Measurements from ENCODE around the gene OR52H1.
"Not testable (repeated sequence)": the region's sequence is repeated elsewhere in the genome, so short reads cannot be mapped to it uniquely, and the experiment has no call there.

The OR52H1 gene

GRCh38 chr11:5548440-5548839, at the start of gene OR52H1:
Gene OR52H1 (minus strand): TSS chr11:5548540. CDS start chr11:5545505, 3,035 bp downstream.
- Histone ChIP-seq H3K9me3 (no peaks in the 10 kb centered on the region), H3K4me1 (no peaks in the 10 kb centered on the region), H3K4me3 (no peak within 1 kb of the TSS), H3K36me3 (replicated peaks) (no peaks in the 10 kb centered on the region), H3K27me3 (ENCODE audit: low read depth) (no peaks in the 10 kb centered on the region)
- no peak for DNase-seq (ENCODE audit: low spot score in 2 of 2)
- in situ Hi-C loops (cut with MboI; ENCODE audit: low sequenced_read_pairs), result no loop called here

GRCh38 chr11:5597953-5598352, 49.6 kb upstream of the OR52H1 start:
- Histone ChIP-seq H3K4me3 (peak overlapping the region; percentile 50), H3K36me3 (replicated peaks) (no peaks in the 10 kb centered on the region), H3K4me1 (no peaks in the 10 kb centered on the region; the same call in none of the 2 replicates), H3K27me3 (ENCODE audit: low read depth) (no peaks in the 10 kb centered on the region), H3K9me3 (no peaks in the 10 kb centered on the region)
- no peak for DNase-seq (ENCODE audit: low spot score in 2 of 2)
- in situ Hi-C loops (cut with MboI; ENCODE audit: low sequenced_read_pairs), result no loop called here

GRCh38 chr11:5596607-5597201, 48.4 kb upstream of the OR52H1 start, which contains the start of gene TRIM6:
Gene TRIM6 (plus strand): TSS chr11:5596637. CDS start chr11:5596898, 261 bp downstream.
- peak; percentile 23 to 79 for DNase-seq (ENCODE audit: low spot score in 2 of 2)
- Histone ChIP-seq H3K36me3 (replicated peaks) (no peaks in the 10 kb centered on the region), H3K4me3 (peak within 1 kb of the TSS; percentile 50), H3K27me3 (ENCODE audit: low read depth) (no peaks in the 10 kb centered on the region), H3K9me3 (no peaks in the 10 kb centered on the region), H3K4me1 (no peaks in the 10 kb centered on the region; the same call in none of the 2 replicates)
- in situ Hi-C loops (cut with MboI; ENCODE audit: low sequenced_read_pairs), result no loop called here

- no peak for DNase-seq (ENCODE audit: low spot score in 2 of 2)
- H3K4me1 ChIP-seq, result no peaks in the 10 kb centered on the region; the same call in none of the 2 replicates
- in situ Hi-C loops (cut with MboI; ENCODE audit: low sequenced_read_pairs), result no loop called here
- no peak overlapping the region for H3K4me3 ChIP-seq
- no peaks in the 10 kb centered on the region for H3K9me3 ChIP-seq
- no peaks in the 10 kb centered on the region for H3K36me3 ChIP-seq (replicated peaks)
- no peaks in the 10 kb centered on the region for H3K27me3 ChIP-seq (ENCODE audit: low read depth)
Observed at GRCh38 chr11:5593146-5593545, 44.8 kb upstream of the OR52H1 start.

- Histone ChIP-seq H3K4me3 (no peak overlapping the region), H3K27me3 (ENCODE audit: low read depth) (no peaks in the 10 kb centered on the region), H3K9me3 (no peaks in the 10 kb centered on the region), H3K36me3 (replicated peaks) (no peaks in the 10 kb centered on the region), H3K4me1 (no peaks in the 10 kb centered on the region; the same call in none of the 2 replicates)
- in situ Hi-C loops (cut with MboI; ENCODE audit: low sequenced_read_pairs), result no loop called here
- no peak for DNase-seq (ENCODE audit: low spot score in 2 of 2)
Observed at GRCh38 chr11:5592615-5593014, 44.3 kb upstream of the OR52H1 start.

GRCh38 chr11:5591613-5592012, 43.3 kb upstream of the OR52H1 start:
- no peak for DNase-seq (ENCODE audit: low spot score in 2 of 2)
- Histone ChIP-seq H3K9me3 (no peaks in the 10 kb centered on the region), H3K4me1 (no peaks in the 10 kb centered on the region; the same call in 1 of the 2 replicates), H3K36me3 (replicated peaks) (no peaks in the 10 kb centered on the region), H3K4me3 (no peak overlapping the region), H3K27me3 (ENCODE audit: low read depth) (no peaks in the 10 kb centered on the region)
- in situ Hi-C loops (cut with MboI; ENCODE audit: low sequenced_read_pairs), result no loop called here

GRCh38 chr11:5589906-5590305, 41.6 kb upstream of the OR52H1 start:
- H3K36me3 ChIP-seq (replicated peaks); in situ Hi-C loops (cut with MboI; ENCODE audit: low sequenced_read_pairs); H3K27me3 ChIP-seq (ENCODE audit: low read depth): not testable (repeated sequence)

GRCh38 chr11:5584458-5584857, 36.1 kb upstream of the OR52H1 start:
- H3K4me1 ChIP-seq; H3K4me3 ChIP-seq; H3K27me3 ChIP-seq (ENCODE audit: low read depth); H3K9me3 ChIP-seq; in situ Hi-C loops (cut with MboI; ENCODE audit: low sequenced_read_pairs); DNase-seq (ENCODE audit: low spot score in 2 of 2); H3K36me3 ChIP-seq (replicated peaks): not testable (repeated sequence)

More at GRCh38 chr11:5589906-5590305, 41.6 kb upstream of the OR52H1 start:
- not testable (repeated sequence) for H3K9me3 ChIP-seq; H3K4me3 ChIP-seq; H3K4me1 ChIP-seq; DNase-seq (ENCODE audit: low spot score in 2 of 2)

- in situ Hi-C loops (cut with MboI; ENCODE audit: low sequenced_read_pairs), result no loop called here
- Histone ChIP-seq H3K4me3 (no peak overlapping the region), H3K27me3 (ENCODE audit: low read depth) (no peaks in the 10 kb centered on the region), H3K36me3 (replicated peaks) (no peaks in the 10 kb centered on the region), H3K4me1 (no peaks in the 10 kb centered on the region), H3K9me3 (no peaks in the 10 kb centered on the region)
- no peak for DNase-seq (ENCODE audit: low spot score in 2 of 2)
Observed at GRCh38 chr11:5581014-5581413, 32.7 kb upstream of the OR52H1 start.

- no peaks in the 10 kb centered on the region for H3K27me3 ChIP-seq (ENCODE audit: low read depth)
- no peak for DNase-seq (ENCODE audit: low spot score in 2 of 2)
- H3K36me3 ChIP-seq (replicated peaks), result no peaks in the 10 kb centered on the region
- in situ Hi-C loops (cut with MboI; ENCODE audit: low sequenced_read_pairs), result no loop called here
- H3K9me3 ChIP-seq, result no peaks in the 10 kb centered on the region
- H3K4me3 ChIP-seq, result no peak within 1 kb of the TSS
- no peaks in the 10 kb centered on the region for H3K4me1 ChIP-seq
Observed at GRCh38 chr11:5580577-5580976, 32.2 kb upstream of the OR52H1 start, which contains the start of gene OR52B6. Gene OR52B6 (plus strand): TSS chr11:5580877. CDS start chr11:5580877, 0 bp downstream.

GRCh38 chr11:5577101-5577500, 28.8 kb upstream of the OR52H1 start:
- DNase-seq (ENCODE audit: low spot score in 2 of 2), result no peak
- Histone ChIP-seq H3K9me3 (no peaks in the 10 kb centered on the region), H3K36me3 (replicated peaks) (no peaks in the 10 kb centered on the region), H3K4me3 (no peak overlapping the region), H3K27me3 (ENCODE audit: low read depth) (no peaks in the 10 kb centered on the region), H3K4me1 (no peaks in the 10 kb centered on the region)
- in situ Hi-C loops (cut with MboI; ENCODE audit: low sequenced_read_pairs), result no loop called here

- H3K27me3 ChIP-seq (ENCODE audit: low read depth), result no peaks in the 10 kb centered on the region
- DNase-seq (ENCODE audit: low spot score in 2 of 2), result no peak
- H3K9me3 ChIP-seq, result no peaks in the 10 kb centered on the region
- H3K36me3 ChIP-seq (replicated peaks), result no peaks in the 10 kb centered on the region
- no peaks in the 10 kb centered on the region for H3K4me1 ChIP-seq
- no peak overlapping the region for H3K4me3 ChIP-seq
- in situ Hi-C loops (cut with MboI; ENCODE audit: low sequenced_read_pairs), result no loop called here
Observed at GRCh38 chr11:5575152-5575551, 26.8 kb upstream of the OR52H1 start.

GRCh38 chr11:5574654-5575053, 26.3 kb upstream of the OR52H1 start:
- Histone ChIP-seq H3K4me1 (no peaks in the 10 kb centered on the region), H3K36me3 (replicated peaks) (no peaks in the 10 kb centered on the region), H3K4me3 (no peak overlapping the region), H3K27me3 (ENCODE audit: low read depth) (no peaks in the 10 kb centered on the region), H3K9me3 (no peaks in the 10 kb centered on the region)
- DNase-seq (ENCODE audit: low spot score in 2 of 2), result no peak
- in situ Hi-C loops (cut with MboI; ENCODE audit: low sequenced_read_pairs), result no loop called here

GRCh38 chr11:5564259-5565019, 16.1 kb upstream of the OR52H1 start:
- no peaks in the 10 kb centered on the region for H3K36me3 ChIP-seq (replicated peaks)
- H3K9me3 ChIP-seq, result no peaks in the 10 kb centered on the region
- in situ Hi-C loops (cut with MboI; ENCODE audit: low sequenced_read_pairs), result no loop called here
- H3K27me3 ChIP-seq (ENCODE audit: low read depth), result no peaks in the 10 kb centered on the region
- no peaks in the 10 kb centered on the region for H3K4me1 ChIP-seq
- H3K4me3 ChIP-seq, result no peak overlapping the region
- no peak for DNase-seq (ENCODE audit: low spot score in 2 of 2)
